WTC11 (cell line): ENCODE measurements around the gene BBS4. TPM values are rescaled to one million over a fixed set of nuclear protein-coding genes. Genes with fewer than 3 reads are reported as not detected.

Experiments used
- ATAC-seq: fragments of 200-7000 bp; cut with Tn5 transposase; 2 replicates; pipeline ENCODE4 v1.10.0; 2021; ENCODE audit warnings: mild to moderate bottlenecking, moderate library complexity
- CTCF ChIA-PET: fragments of 300-600 bp; sonication (Branson Sonifier 250); formaldehyde crosslinking; loops from one replicate; lab custom pipeline; 2021; ENCODE audit warnings: antibody characterized with exemption; lab: Charles Lee
- POLR2A ChIA-PET: fragments of 350-600 bp; sonication (Branson Sonifier 250); formaldehyde crosslinking; loops from one replicate; lab custom pipeline; 2021; ENCODE audit warnings: antibody characterized with exemption; lab: Charles Lee
- DNase-seq: peaks from one replicate; pipeline ENCODE4 v3.0.0; 2021; ENCODE audit warnings: low spot score
- H3K27ac Mint-ChIP-seq: 2 replicates; pipeline ENCODE4 v1.8.0; 2021; ENCODE audit warnings: mixed read lengths
- H3K27me3 Mint-ChIP-seq: 2 replicates; pipeline ENCODE4 v1.8.0; 2021; ENCODE audit warnings: low read depth, mild to moderate bottlenecking, moderate library complexity, mixed read lengths
- H3K36me3 Mint-ChIP-seq: 2 replicates; pipeline ENCODE4 v1.8.0; 2021; ENCODE audit warnings: mixed read lengths
- H3K4me1 Mint-ChIP-seq: 2 replicates; pipeline ENCODE4 v1.8.0; 2022; ENCODE audit warnings: mixed read lengths
- H3K4me3 Mint-ChIP-seq: 2 replicates; pipeline ENCODE4 v1.8.0; 2021; ENCODE audit warnings: mild to moderate bottlenecking, moderate library complexity, mixed read lengths
- H3K9me3 Mint-ChIP-seq: 2 replicates; pipeline ENCODE4 v1.8.0; 2021; ENCODE audit warnings: mixed read lengths
- FOXP1 ChIP-seq: sonication (generic); formaldehyde crosslinking; IDR thresholded peaks from 2 replicates; pipeline ENCODE4 v1.8.0; 2022; ENCODE audit warnings: missing genetic modification reagents, mild to moderate bottlenecking, moderate library complexity, borderline replicate concordance
- NFE2L1 ChIP-seq: sonication (generic); formaldehyde crosslinking; IDR thresholded peaks from 2 replicates; pipeline ENCODE4 v1.8.1; 2023; ENCODE audit warnings: missing genetic modification reagents
- ZNF138 ChIP-seq: sonication (generic); formaldehyde crosslinking; conservative IDR thresholded peaks from 2 replicates; pipeline ENCODE4 v1.8.1; 2022; ENCODE audit warnings: mild to moderate bottlenecking, moderate library complexity, missing genetic modification reagents
- ZNF416 ChIP-seq: fragments of 250-450 bp; sonication (Bioruptor Pico); IDR thresholded peaks from 2 replicates; pipeline ENCODE4 v1.9.0; 2021; ENCODE audit warnings: mild to moderate bottlenecking, inconsistent platforms
- total RNA-seq: library from RNA; stranded (reverse); gene quantifications from 3 replicates; pipeline ENCODE4 v1.2.3, GENCODE V29; 2021
- TF ChIP-seq, protein P1 (sequence below): fragments of 250-450 bp; sonication (Bioruptor Pico); conservative IDR thresholded peaks from 2 replicates; pipeline ENCODE4 v1.9.0; 2021; ENCODE audit warnings: mild to moderate bottlenecking
- TF ChIP-seq, protein P2 (sequence below): sonication (generic); formaldehyde crosslinking; IDR thresholded peaks from 2 replicates; pipeline ENCODE4 v1.8.0; 2022; ENCODE audit warnings: mild to moderate bottlenecking, missing genetic modification reagents
- TF ChIP-seq, protein P3 (sequence below): sonication (generic); formaldehyde crosslinking; IDR thresholded peaks from 2 replicates; pipeline ENCODE4 v1.8.1; 2022; ENCODE audit warnings: missing genetic modification reagents, borderline replicate concordance
- TF ChIP-seq, protein P4 (sequence below): sonication (generic); formaldehyde crosslinking; IDR thresholded peaks from 2 replicates; pipeline ENCODE4 v1.8.1; 2023; ENCODE audit warnings: mild to moderate bottlenecking, missing genetic modification reagents
- TF ChIP-seq, protein P5 (sequence below): sonication (generic); formaldehyde crosslinking; IDR thresholded peaks from 2 replicates; pipeline ENCODE4 v1.8.1; 2022; ENCODE audit warnings: mild to moderate bottlenecking, moderate library complexity, missing genetic modification reagents
- TF ChIP-seq, protein P6 (sequence below): sonication (generic); formaldehyde crosslinking; IDR thresholded peaks from 2 replicates; pipeline ENCODE4 v1.8.0; 2023; ENCODE audit warnings: missing genetic modification reagents, mild to moderate bottlenecking, borderline replicate concordance
- TF ChIP-seq, protein P7 (sequence below): sonication (generic); formaldehyde crosslinking; IDR thresholded peaks from 2 replicates; pipeline ENCODE4 v1.8.1; 2023; ENCODE audit warnings: mild to moderate bottlenecking, missing genetic modification reagents, moderate library complexity
- TF ChIP-seq, protein P8 (sequence below): fragments of 250-450 bp; sonication (Bioruptor Pico); IDR thresholded peaks from 2 replicates; pipeline ENCODE4 v1.9.0; 2021; ENCODE audit warnings: mild to moderate bottlenecking, borderline replicate concordance

Gene BBS4
- total RNA-seq, 1 experiment from 2014 or later: 35.6 TPM

DNA sequence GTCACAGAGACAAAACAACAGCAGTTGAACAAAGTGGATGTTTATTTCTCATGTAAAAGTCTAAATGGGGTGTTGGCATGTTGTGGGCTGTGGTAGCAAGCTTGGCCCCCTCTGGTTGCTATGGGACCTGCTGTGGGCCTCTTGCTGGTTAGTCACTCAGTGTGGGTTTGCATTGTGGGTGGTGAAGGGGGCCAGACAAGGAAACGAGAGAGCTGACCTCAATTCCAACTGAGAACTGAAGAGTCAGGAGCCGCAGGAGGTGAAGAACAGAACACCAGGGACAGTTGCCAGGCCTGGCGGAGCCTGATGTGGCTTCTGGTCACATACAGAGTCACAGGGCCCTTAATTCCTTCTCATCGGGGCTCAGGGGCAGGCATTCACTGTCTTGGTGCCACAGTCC lies 99.4 kb downstream of the BBS4 start:
- H3K4me1 Mint-ChIP-seq: peaks cover 20% of the 10 kb centered on the region
- H3K27ac Mint-ChIP-seq: no peak overlapping the region
- ChIA-PET CTCF (interaction anchor here (0.8 to 1.9 kb wide), 2 partner anchors 64 to 458 kb away, joined by 3 to 5 read pairs; no protein-coding TSS in a partner anchor), POLR2A (no interaction called here)
- no peak overlapping the region for H3K4me3 Mint-ChIP-seq
- H3K27me3 Mint-ChIP-seq: peaks cover under 1% of the 10 kb centered on the region
- no peaks in the 10 kb centered on the region for H3K9me3 Mint-ChIP-seq
- no peaks in the 10 kb centered on the region for H3K36me3 Mint-ChIP-seq
- TF ChIP-seq, protein P1, sequence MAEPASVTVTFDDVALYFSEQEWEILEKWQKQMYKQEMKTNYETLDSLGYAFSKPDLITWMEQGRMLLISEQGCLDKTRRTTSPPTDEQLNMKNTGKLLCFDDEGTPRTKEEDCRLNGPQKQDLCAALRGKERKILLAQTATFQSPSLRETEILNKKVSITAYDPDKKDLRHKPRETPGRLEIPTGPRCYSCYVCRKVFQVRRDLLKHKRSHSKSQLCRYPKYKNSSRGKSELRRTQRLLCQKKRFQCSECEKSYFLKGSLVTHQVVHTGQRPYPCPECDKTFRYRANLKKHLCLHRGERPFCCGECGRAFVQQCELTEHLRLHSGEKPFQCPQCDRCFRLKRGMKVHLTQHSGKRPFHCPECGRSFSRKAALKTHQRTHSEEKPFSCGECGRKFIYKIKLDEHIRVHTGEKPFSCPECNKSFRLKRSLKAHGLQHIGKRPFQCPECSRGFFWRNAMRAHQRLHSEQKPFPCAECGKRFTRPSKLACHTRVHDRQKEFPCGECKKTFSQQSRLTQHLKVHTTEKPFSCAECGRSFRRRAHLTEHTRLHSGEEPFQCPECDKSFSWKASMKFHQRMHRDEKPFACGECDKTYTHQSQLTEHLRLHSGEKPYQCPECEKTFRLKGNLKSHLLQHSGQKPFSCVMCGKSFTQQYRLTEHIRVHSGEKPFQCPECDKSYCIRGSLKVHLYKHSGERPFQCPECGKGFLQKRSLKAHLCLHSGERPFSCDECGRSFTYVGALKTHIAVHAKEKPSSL: no peak
- no peak for TF ChIP-seq ZNF138
- TF ChIP-seq, protein P2, sequence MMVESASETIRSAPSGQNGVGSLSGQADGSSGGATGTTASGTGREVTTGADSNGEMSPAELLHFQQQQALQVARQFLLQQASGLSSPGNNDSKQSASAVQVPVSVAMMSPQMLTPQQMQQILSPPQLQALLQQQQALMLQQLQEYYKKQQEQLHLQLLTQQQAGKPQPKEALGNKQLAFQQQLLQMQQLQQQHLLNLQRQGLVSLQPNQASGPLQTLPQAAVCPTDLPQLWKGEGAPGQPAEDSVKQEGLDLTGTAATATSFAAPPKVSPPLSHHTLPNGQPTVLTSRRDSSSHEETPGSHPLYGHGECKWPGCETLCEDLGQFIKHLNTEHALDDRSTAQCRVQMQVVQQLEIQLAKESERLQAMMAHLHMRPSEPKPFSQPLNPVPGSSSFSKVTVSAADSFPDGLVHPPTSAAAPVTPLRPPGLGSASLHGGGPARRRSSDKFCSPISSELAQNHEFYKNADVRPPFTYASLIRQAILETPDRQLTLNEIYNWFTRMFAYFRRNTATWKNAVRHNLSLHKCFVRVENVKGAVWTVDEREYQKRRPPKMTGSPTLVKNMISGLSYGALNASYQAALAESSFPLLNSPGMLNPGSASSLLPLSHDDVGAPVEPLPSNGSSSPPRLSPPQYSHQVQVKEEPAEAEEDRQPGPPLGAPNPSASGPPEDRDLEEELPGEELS (CRISPR knock-in tag): no peak
- TF ChIP-seq ZNF416: no peak
- TF ChIP-seq, protein P3, sequence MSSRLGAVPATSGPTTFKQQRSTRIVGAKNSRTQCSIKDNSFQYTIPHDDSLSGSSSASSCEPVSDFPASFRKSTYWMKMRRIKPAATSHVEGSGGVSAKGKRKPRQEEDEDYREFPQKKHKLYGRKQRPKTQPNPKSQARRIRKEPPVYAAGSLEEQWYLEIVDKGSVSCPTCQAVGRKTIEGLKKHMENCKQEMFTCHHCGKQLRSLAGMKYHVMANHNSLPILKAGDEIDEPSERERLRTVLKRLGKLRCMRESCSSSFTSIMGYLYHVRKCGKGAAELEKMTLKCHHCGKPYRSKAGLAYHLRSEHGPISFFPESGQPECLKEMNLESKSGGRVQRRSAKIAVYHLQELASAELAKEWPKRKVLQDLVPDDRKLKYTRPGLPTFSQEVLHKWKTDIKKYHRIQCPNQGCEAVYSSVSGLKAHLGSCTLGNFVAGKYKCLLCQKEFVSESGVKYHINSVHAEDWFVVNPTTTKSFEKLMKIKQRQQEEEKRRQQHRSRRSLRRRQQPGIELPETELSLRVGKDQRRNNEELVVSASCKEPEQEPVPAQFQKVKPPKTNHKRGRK (CRISPR knock-in tag): no peak
- no peak for DNase-seq
- ATAC-seq: no peak

DNA sequence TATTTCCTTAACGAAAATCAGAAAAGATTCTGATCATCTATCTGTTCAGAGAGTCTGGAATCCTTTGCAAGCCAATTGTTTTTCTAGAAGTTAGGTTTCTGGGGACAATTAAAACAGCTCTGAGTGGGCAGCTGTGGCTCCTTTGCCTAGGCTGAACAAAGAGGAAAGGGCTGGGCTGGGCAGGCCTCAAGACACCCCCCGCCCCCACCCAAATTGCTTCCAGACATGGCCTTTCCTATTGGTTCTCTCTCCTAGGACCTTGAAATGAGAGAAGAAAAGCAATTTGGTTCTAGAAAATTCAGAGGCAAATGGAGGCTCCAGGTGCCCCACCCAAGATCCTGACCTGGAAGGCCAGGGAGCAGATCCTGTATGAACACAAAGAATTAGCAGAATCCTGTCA lies 99.8 kb downstream of the BBS4 start:
- Mint-ChIP-seq H3K4me3 (no peak overlapping the region), H3K4me1 (peaks cover 20% of the 10 kb centered on the region)
- no peak for DNase-seq
- TF ChIP-seq, protein P4, sequence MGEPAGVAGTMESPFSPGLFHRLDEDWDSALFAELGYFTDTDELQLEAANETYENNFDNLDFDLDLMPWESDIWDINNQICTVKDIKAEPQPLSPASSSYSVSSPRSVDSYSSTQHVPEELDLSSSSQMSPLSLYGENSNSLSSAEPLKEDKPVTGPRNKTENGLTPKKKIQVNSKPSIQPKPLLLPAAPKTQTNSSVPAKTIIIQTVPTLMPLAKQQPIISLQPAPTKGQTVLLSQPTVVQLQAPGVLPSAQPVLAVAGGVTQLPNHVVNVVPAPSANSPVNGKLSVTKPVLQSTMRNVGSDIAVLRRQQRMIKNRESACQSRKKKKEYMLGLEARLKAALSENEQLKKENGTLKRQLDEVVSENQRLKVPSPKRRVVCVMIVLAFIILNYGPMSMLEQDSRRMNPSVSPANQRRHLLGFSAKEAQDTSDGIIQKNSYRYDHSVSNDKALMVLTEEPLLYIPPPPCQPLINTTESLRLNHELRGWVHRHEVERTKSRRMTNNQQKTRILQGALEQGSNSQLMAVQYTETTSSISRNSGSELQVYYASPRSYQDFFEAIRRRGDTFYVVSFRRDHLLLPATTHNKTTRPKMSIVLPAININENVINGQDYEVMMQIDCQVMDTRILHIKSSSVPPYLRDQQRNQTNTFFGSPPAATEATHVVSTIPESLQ (CRISPR knock-in tag): no peak
- TF ChIP-seq NFE2L1 (CRISPR knock-in tag) (no peak), FOXP1 (CRISPR knock-in tag) (no peak)
- TF ChIP-seq, protein P5, sequence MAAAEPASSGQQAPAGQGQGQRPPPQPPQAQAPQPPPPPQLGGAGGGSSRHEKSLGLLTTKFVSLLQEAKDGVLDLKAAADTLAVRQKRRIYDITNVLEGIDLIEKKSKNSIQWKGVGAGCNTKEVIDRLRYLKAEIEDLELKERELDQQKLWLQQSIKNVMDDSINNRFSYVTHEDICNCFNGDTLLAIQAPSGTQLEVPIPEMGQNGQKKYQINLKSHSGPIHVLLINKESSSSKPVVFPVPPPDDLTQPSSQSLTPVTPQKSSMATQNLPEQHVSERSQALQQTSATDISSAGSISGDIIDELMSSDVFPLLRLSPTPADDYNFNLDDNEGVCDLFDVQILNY (CRISPR knock-in tag): no peak
- TF ChIP-seq, protein P6, sequence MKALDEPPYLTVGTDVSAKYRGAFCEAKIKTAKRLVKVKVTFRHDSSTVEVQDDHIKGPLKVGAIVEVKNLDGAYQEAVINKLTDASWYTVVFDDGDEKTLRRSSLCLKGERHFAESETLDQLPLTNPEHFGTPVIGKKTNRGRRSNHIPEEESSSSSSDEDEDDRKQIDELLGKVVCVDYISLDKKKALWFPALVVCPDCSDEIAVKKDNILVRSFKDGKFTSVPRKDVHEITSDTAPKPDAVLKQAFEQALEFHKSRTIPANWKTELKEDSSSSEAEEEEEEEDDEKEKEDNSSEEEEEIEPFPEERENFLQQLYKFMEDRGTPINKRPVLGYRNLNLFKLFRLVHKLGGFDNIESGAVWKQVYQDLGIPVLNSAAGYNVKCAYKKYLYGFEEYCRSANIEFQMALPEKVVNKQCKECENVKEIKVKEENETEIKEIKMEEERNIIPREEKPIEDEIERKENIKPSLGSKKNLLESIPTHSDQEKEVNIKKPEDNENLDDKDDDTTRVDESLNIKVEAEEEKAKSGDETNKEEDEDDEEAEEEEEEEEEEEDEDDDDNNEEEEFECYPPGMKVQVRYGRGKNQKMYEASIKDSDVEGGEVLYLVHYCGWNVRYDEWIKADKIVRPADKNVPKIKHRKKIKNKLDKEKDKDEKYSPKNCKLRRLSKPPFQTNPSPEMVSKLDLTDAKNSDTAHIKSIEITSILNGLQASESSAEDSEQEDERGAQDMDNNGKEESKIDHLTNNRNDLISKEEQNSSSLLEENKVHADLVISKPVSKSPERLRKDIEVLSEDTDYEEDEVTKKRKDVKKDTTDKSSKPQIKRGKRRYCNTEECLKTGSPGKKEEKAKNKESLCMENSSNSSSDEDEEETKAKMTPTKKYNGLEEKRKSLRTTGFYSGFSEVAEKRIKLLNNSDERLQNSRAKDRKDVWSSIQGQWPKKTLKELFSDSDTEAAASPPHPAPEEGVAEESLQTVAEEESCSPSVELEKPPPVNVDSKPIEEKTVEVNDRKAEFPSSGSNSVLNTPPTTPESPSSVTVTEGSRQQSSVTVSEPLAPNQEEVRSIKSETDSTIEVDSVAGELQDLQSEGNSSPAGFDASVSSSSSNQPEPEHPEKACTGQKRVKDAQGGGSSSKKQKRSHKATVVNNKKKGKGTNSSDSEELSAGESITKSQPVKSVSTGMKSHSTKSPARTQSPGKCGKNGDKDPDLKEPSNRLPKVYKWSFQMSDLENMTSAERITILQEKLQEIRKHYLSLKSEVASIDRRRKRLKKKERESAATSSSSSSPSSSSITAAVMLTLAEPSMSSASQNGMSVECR (CRISPR knock-in tag): no peak
- TF ChIP-seq, protein P7, sequence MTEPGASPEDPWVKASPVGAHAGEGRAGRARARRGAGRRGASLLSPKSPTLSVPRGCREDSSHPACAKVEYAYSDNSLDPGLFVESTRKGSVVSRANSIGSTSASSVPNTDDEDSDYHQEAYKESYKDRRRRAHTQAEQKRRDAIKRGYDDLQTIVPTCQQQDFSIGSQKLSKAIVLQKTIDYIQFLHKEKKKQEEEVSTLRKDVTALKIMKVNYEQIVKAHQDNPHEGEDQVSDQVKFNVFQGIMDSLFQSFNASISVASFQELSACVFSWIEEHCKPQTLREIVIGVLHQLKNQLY (CRISPR knock-in tag): no peak
- TF ChIP-seq, protein P8, sequence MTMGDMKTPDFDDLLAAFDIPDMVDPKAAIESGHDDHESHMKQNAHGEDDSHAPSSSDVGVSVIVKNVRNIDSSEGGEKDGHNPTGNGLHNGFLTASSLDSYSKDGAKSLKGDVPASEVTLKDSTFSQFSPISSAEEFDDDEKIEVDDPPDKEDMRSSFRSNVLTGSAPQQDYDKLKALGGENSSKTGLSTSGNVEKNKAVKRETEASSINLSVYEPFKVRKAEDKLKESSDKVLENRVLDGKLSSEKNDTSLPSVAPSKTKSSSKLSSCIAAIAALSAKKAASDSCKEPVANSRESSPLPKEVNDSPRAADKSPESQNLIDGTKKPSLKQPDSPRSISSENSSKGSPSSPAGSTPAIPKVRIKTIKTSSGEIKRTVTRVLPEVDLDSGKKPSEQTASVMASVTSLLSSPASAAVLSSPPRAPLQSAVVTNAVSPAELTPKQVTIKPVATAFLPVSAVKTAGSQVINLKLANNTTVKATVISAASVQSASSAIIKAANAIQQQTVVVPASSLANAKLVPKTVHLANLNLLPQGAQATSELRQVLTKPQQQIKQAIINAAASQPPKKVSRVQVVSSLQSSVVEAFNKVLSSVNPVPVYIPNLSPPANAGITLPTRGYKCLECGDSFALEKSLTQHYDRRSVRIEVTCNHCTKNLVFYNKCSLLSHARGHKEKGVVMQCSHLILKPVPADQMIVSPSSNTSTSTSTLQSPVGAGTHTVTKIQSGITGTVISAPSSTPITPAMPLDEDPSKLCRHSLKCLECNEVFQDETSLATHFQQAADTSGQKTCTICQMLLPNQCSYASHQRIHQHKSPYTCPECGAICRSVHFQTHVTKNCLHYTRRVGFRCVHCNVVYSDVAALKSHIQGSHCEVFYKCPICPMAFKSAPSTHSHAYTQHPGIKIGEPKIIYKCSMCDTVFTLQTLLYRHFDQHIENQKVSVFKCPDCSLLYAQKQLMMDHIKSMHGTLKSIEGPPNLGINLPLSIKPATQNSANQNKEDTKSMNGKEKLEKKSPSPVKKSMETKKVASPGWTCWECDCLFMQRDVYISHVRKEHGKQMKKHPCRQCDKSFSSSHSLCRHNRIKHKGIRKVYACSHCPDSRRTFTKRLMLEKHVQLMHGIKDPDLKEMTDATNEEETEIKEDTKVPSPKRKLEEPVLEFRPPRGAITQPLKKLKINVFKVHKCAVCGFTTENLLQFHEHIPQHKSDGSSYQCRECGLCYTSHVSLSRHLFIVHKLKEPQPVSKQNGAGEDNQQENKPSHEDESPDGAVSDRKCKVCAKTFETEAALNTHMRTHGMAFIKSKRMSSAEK (CRISPR knock-in tag): no peak

More for the DNA sequence above, 99.8 kb downstream of the BBS4 start:
- ChIA-PET POLR2A (no interaction called here), CTCF (no interaction called here)
- Mint-ChIP-seq H3K27ac (no peak overlapping the region), H3K9me3 (no peaks in the 10 kb centered on the region), H3K36me3 (no peaks in the 10 kb centered on the region), H3K27me3 (peaks cover 3% of the 10 kb centered on the region)
- no peak for ATAC-seq
